ENCODE data around the gene EDIL3. TPM values are rescaled to one million over a fixed set of nuclear protein-coding genes. Genes with fewer than 3 reads are reported as not detected.

EDIL3 gene
- total RNA-seq, 6 donors from 2014 or later, result 14.7 to 40.1 (median 17.7) TPM

GRCh38 chr5:84383816-84384603 lies 670 bp downstream of the EDIL3 start:
- peaks cover 0 to 43% (median 9%) of the 10 kb centered on the region in 4 donors for H3K4me1 ChIP-seq
- peak; percentile 34 to 45 for ATAC-seq (ENCODE audit: low FRiP score in 2 of 2)
- TF ChIP-seq, protein P1, sequence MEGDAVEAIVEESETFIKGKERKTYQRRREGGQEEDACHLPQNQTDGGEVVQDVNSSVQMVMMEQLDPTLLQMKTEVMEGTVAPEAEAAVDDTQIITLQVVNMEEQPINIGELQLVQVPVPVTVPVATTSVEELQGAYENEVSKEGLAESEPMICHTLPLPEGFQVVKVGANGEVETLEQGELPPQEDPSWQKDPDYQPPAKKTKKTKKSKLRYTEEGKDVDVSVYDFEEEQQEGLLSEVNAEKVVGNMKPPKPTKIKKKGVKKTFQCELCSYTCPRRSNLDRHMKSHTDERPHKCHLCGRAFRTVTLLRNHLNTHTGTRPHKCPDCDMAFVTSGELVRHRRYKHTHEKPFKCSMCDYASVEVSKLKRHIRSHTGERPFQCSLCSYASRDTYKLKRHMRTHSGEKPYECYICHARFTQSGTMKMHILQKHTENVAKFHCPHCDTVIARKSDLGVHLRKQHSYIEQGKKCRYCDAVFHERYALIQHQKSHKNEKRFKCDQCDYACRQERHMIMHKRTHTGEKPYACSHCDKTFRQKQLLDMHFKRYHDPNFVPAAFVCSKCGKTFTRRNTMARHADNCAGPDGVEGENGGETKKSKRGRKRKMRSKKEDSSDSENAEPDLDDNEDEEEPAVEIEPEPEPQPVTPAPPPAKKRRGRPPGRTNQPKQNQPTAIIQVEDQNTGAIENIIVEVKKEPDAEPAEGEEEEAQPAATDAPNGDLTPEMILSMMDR (IDR thresholded peaks at IDR 0.05), result no peak
- no peak for TF ChIP-seq EP300 (IDR thresholded peaks at IDR 0.05)
- TF ChIP-seq POLR2AphosphoS5 (IDR thresholded peaks at IDR 0.05), result no peak
- TF ChIP-seq POLR2A (IDR thresholded peaks at IDR 0.05), result no peak
- 1 to 3% methylated on average over 28 to 69 of the region's 73 CpGs for WGBS, 2 donors
- H3K27me3 ChIP-seq, result peaks cover 0 to 16% (median 7%) of the 10 kb centered on the region in 4 donors
- H3K4me3 ChIP-seq, result peak overlapping the region; percentile 20 to 76 (median 72)
- DNase-seq, result peak in 1 of 2 donors; percentile 85
- H3K27ac ChIP-seq, result peak overlapping the region; percentile 70 to 90 (median 82)
- no peaks in the 10 kb centered on the region for H3K36me3 ChIP-seq
- H3K9me3 ChIP-seq, result no peaks in the 10 kb centered on the region

GRCh38 chr5:84383296-84383815 lies 1.3 kb downstream of the EDIL3 start:
- 3 to 4% methylated on average over 18 to 25 of the region's 26 CpGs for WGBS, 2 donors
- peak overlapping the region; percentile 20 to 76 (median 72) for H3K4me3 ChIP-seq

GRCh38 chr5:84382363-84383295 lies 2.1 kb downstream of the EDIL3 start:
- peaks cover 0 to 43% (median 9%) of the 10 kb centered on the region in 4 donors for H3K4me1 ChIP-seq
- 2% methylated on average over 36 to 45 of the region's 45 CpGs for WGBS, 2 donors
- no peaks in the 10 kb centered on the region for H3K36me3 ChIP-seq
- peak overlapping the region; percentile 24 to 76 (median 72) for H3K4me3 ChIP-seq
- H3K27ac ChIP-seq, result peak overlapping the region; percentile 70 to 90 (median 80)
- peak; percentile 60 to 80 for DNase-seq
- H3K9me3 ChIP-seq, result no peaks in the 10 kb centered on the region
- peak in 1 of 4 donors; percentile 60 for TF ChIP-seq POLR2A (IDR thresholded peaks at IDR 0.05)
- no peak for TF ChIP-seq EP300 (IDR thresholded peaks at IDR 0.05)
- peak in 1 of 2 donors; percentile 68 for TF ChIP-seq POLR2AphosphoS5 (IDR thresholded peaks at IDR 0.05)
- TF ChIP-seq, protein P1 (IDR thresholded peaks at IDR 0.05), result no peak
- ATAC-seq (ENCODE audit: low FRiP score in 2 of 2), result peak; percentile 64 to 80
- H3K27me3 ChIP-seq, result peaks cover 0 to 16% (median 7%) of the 10 kb centered on the region in 4 donors

More at GRCh38 chr5:84383296-84383815, 1.3 kb downstream of the EDIL3 start:
- H3K9me3 ChIP-seq, result no peaks in the 10 kb centered on the region
- H3K27me3 ChIP-seq, result peaks cover 0 to 16% (median 7%) of the 10 kb centered on the region in 4 donors
- peak overlapping the region; percentile 70 to 90 (median 82) for H3K27ac ChIP-seq
- H3K4me1 ChIP-seq, result peaks cover 0 to 43% (median 9%) of the 10 kb centered on the region in 4 donors
- ATAC-seq (ENCODE audit: low FRiP score in 2 of 2), result peak; percentile 7 to 32
- H3K36me3 ChIP-seq, result no peaks in the 10 kb centered on the region
- no peak for DNase-seq
- TF ChIP-seq POLR2A (IDR thresholded peaks at IDR 0.05), result no peak

DNA sequence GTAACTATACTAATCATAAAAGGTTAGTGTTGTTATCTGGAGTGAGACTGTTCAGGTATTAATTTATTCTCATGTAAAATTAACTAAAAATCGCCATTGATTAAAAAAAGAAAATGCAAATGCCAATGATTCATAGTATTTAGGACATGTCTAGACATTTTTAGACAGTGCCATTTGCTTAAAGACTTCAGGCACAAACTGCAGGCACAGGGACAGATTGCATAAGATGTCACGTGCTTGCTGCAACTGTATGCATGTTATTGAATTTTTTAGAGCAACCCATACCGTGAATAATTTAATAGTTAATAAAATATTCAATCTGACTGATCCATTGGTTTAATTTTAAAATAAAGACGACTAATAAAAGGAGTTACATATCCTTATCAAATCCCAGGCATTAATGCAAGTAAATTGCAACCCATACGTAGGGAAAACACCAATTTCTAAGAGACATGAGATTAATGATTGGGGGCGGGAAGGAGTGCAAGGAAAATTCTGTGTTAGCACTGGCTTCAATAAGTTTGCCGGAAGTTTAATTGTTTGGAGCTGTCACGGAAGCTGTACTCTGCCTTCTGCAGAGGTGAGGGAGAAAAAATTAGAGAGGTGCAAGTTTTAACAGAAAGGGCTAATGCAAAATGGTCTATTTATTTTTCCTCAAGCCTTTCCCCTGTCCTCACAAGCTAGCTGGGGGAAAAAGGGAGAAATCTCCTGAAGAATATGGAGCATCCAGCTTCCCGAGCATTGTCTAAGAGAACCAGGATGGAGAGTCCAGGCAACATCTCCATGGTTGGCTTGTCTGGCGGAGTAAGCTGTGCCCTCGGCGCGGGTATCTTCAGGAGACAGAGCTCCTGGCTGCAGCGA lies 2.9 kb downstream of the EDIL3 start:
- no peak for TF ChIP-seq POLR2AphosphoS5 (IDR thresholded peaks at IDR 0.05)
- no peak for TF ChIP-seq POLR2A (IDR thresholded peaks at IDR 0.05)
- TF ChIP-seq, protein P1 (IDR thresholded peaks at IDR 0.05), result no peak
- TF ChIP-seq EP300 (IDR thresholded peaks at IDR 0.05), result no peak
- no peak for ATAC-seq (ENCODE audit: low FRiP score in 2 of 2)
- Histone ChIP-seq H3K27me3 (peaks cover 0 to 16% (median 7%) of the 10 kb centered on the region in 4 donors), H3K9me3 (no peaks in the 10 kb centered on the region), H3K4me1 (peaks cover 0 to 43% (median 10%) of the 10 kb centered on the region in 4 donors), H3K4me3 (peak overlapping the region; percentile 24 to 76 (median 72)), H3K27ac (peak overlapping the region; percentile 70 to 90 (median 80)), H3K36me3 (no peaks in the 10 kb centered on the region)
- 6 to 9% methylated on average over 14 of the region's 14 CpGs for WGBS, 2 donors
- DNase-seq, result peak in 1 of 2 donors; percentile 56

Measured in upper lobe of left lung (tissue), 6 donors.